ENCODE data around the gene DPYSL3. TPM values are rescaled to one million over a fixed set of nuclear protein-coding genes. Genes with fewer than 3 reads are reported as not detected.
"Not testable (repeated sequence)": the region's sequence is repeated elsewhere in the genome, so short reads cannot be mapped to it uniquely, and the experiment has no call there.

Gene DPYSL3
- total RNA-seq, 1 donor from 2014 or later, result 42.4 TPM

DNA sequence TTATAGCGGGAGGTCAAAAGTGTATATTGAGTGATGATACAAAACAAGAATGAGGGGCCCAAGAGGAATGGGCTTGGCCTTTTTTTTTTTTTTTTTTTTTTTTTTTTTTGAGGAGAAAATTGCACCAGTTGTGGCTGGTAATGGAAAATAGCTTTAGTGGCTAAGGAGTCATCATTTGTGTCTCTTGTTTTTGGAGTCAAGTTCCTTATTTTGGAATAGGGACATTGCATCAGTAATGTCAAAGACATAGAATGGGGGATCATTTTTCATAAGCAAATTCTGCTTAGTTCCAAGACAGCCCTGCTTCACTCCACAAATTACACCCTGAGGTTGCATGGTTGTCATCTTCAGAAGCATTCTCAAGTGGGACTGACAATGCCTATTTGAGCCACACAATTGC lies 137.7 kb downstream of the DPYSL3 start:
- TF ChIP-seq, protein P1, sequence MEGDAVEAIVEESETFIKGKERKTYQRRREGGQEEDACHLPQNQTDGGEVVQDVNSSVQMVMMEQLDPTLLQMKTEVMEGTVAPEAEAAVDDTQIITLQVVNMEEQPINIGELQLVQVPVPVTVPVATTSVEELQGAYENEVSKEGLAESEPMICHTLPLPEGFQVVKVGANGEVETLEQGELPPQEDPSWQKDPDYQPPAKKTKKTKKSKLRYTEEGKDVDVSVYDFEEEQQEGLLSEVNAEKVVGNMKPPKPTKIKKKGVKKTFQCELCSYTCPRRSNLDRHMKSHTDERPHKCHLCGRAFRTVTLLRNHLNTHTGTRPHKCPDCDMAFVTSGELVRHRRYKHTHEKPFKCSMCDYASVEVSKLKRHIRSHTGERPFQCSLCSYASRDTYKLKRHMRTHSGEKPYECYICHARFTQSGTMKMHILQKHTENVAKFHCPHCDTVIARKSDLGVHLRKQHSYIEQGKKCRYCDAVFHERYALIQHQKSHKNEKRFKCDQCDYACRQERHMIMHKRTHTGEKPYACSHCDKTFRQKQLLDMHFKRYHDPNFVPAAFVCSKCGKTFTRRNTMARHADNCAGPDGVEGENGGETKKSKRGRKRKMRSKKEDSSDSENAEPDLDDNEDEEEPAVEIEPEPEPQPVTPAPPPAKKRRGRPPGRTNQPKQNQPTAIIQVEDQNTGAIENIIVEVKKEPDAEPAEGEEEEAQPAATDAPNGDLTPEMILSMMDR (IDR thresholded peaks at IDR 0.05; ENCODE audit: insufficient read depth, low read length, poor library complexity, severe bottlenecking), result no peak
- DNase-seq (ENCODE audit: low read depth), result no peak
- H3K27me3 ChIP-seq (ENCODE audit: control insufficient read depth, insufficient read depth, low read length), result no peaks in the 10 kb centered on the region
- no peaks in the 10 kb centered on the region for H3K36me3 ChIP-seq (ENCODE audit: control insufficient read depth, insufficient read depth, low read length)
- H3K4me3 ChIP-seq (ENCODE audit: low read depth, low read length), result no peak overlapping the region

DNA sequence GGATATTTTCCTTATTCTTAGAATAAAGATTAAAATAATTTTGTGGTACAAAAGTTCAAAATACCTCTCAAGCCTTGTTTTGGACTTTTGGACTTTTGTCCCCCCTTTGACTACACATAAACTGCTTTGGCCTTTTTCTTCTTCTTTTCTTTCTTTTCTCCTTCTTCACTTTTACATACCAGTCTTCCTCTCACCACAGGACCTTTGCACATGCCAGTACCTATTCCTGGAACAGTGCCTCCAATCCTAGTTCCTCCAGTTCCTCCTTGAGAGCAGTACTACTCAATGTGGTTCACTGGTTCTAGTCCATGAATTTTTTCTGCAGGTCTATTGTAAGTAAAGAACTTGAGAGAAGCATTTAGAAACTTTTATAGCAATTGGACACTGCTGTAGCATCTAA lies 138.6 kb downstream of the DPYSL3 start:
- DNase-seq (ENCODE audit: low read depth), result no peak
- Histone ChIP-seq H3K27me3 (ENCODE audit: control insufficient read depth, insufficient read depth, low read length) (no peaks in the 10 kb centered on the region), H3K4me3 (ENCODE audit: low read depth, low read length) (no peak overlapping the region), H3K36me3 (ENCODE audit: control insufficient read depth, insufficient read depth, low read length) (no peaks in the 10 kb centered on the region)
- TF ChIP-seq, protein P1 (IDR thresholded peaks at IDR 0.05; ENCODE audit: insufficient read depth, low read length, poor library complexity, severe bottlenecking), result no peak

- TF ChIP-seq, protein P1 (IDR thresholded peaks at IDR 0.05; ENCODE audit: insufficient read depth, low read length, poor library complexity, severe bottlenecking), result peak; percentile 64
- Histone ChIP-seq H3K4me3 (ENCODE audit: low read depth, low read length) (no peak overlapping the region), H3K36me3 (ENCODE audit: control insufficient read depth, insufficient read depth, low read length) (no peaks in the 10 kb centered on the region), H3K27me3 (ENCODE audit: control insufficient read depth, insufficient read depth, low read length) (no peaks in the 10 kb centered on the region)
- no peak for DNase-seq (ENCODE audit: low read depth)
Measured at GRCh38 chr5:147369742-147370374, 140.0 kb downstream of the DPYSL3 start.

- not testable (repeated sequence) for H3K4me3 ChIP-seq (ENCODE audit: low read depth, low read length); H3K36me3 ChIP-seq (ENCODE audit: control insufficient read depth, insufficient read depth, low read length); DNase-seq (ENCODE audit: low read depth); H3K27me3 ChIP-seq (ENCODE audit: control insufficient read depth, insufficient read depth, low read length)
Measured at GRCh38 chr5:147367381-147367780, 142.5 kb downstream of the DPYSL3 start.

DNA sequence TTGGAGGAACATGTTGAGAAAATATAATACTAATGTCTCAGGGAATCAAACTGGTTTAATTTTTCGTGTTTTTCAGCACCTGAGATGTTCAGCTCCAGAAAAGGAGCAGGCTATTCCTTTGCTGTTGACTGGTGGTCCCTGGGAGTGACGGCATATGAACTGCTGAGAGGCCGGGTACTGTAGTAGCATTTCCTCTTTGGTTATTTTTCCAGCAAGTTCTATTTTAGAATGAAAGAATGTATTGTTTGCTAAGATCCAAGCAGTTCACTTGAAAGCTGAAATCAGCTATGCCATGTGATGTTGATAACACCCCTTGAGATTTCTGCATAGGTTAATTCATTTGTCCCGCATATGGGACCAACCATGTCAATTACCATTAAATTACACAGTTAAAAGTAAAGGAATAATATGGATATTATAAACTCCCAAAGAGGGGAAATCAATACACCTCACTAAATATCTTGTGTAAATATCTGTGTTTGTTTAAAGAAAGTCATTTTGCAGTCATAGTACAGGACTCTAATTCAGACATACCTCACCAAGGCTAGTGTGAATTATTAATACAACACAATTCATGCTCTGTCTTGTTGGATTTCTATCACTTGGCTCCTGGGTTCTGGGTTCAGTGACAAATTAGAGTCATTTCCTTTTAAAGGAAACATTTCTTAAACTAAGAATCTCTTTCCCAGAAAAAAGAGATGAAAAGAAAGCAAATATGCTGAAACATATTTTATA lies 148.3 kb downstream of the DPYSL3 start:
- no peaks in the 10 kb centered on the region for H3K36me3 ChIP-seq (ENCODE audit: control insufficient read depth, insufficient read depth, low read length)
- H3K27me3 ChIP-seq (ENCODE audit: control insufficient read depth, insufficient read depth, low read length), result no peaks in the 10 kb centered on the region
- no peak overlapping the region for H3K4me3 ChIP-seq (ENCODE audit: low read depth, low read length)
- TF ChIP-seq, protein P1 (IDR thresholded peaks at IDR 0.05; ENCODE audit: insufficient read depth, low read length, poor library complexity, severe bottlenecking), result no peak
- no peak for DNase-seq (ENCODE audit: low read depth)

GRCh38 chr5:147360816-147361215 lies 149.1 kb downstream of the DPYSL3 start:
- Histone ChIP-seq H3K4me3 (ENCODE audit: low read depth, low read length) (no peak overlapping the region), H3K27me3 (ENCODE audit: control insufficient read depth, insufficient read depth, low read length) (no peaks in the 10 kb centered on the region), H3K36me3 (ENCODE audit: control insufficient read depth, insufficient read depth, low read length) (no peaks in the 10 kb centered on the region)
- no peak for DNase-seq (ENCODE audit: low read depth)
- TF ChIP-seq, protein P1 (IDR thresholded peaks at IDR 0.05; ENCODE audit: insufficient read depth, low read length, poor library complexity, severe bottlenecking), result no peak

All from kidney epithelial cell (primary cell).